ENCODE results near the gene ACP3. TPM values are rescaled to one million over a fixed set of nuclear protein-coding genes. Genes with fewer than 3 reads are reported as not detected.
"Not testable (repeated sequence)": the region's sequence is repeated elsewhere in the genome, so short reads cannot be mapped to it uniquely, and the experiment has no call there.

Gene ACP3, protein sequence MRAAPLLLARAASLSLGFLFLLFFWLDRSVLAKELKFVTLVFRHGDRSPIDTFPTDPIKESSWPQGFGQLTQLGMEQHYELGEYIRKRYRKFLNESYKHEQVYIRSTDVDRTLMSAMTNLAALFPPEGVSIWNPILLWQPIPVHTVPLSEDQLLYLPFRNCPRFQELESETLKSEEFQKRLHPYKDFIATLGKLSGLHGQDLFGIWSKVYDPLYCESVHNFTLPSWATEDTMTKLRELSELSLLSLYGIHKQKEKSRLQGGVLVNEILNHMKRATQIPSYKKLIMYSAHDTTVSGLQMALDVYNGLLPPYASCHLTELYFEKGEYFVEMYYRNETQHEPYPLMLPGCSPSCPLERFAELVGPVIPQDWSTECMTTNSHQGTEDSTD
- 2.8 and 4.0 TPM in 2 replicates for total RNA-seq (2014; rRNA removed; shearing (Covaris generic))

DNA sequence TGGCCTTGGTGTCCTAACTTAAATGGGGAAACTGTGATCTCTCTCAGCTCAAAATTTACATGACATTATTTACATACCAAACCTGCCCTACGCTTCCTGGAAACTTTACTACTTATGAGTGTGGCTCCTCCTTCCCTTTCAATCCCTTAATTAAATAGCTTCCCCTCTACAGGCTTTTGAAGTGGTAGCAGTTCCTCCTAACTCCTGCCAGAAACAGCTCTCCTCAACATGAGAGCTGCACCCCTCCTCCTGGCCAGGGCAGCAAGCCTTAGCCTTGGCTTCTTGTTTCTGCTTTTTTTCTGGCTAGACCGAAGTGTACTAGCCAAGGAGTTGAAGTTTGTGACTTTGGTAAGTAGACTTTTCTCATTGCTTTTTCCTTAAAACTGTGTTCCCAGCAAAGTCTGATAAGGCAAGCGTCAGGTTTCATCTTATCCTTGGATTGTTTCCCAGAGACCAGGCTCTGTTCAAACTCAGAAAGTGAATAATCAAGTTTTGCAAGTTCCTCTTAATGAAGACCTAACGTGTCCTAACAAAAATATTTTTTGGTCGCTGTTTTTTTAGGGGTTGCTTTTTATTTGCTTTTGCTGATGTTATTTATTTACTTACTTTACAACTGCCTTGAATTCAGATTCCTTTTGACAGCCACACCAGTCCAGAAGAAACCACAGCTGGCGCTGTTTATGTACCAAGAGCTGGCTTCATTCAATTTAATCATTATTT, at the start of gene ACP3:
TSS of gene ACP3 (plus strand) at position 179 of the 720 bp plus-strand sequence. CDS start at position 229, 50 bp downstream.
- peak; percentile 82 for DNase-seq (ENCODE audit: low spot score)

DNA sequence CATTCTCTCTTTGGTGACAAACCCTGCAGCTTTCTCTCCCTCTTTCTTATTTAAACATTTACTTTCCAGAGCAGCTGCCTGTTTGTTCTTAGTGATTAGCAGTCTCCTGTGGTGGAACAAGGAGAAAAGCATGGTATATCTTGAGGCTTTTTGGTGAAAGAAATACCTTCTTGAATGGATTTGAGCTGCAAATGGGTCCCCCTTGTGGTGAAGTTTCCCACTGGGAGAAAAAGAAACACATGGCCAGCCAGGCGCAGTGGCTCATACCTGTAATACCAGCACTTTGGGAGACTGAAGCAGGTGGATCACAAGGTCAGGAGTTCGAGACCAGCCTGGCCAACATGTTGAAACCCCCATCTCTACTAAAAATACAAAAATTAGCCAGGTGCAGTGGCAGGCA, 48.3 kb upstream of the ACP3 start:
- peak; percentile 48 for DNase-seq (ENCODE audit: low spot score)

DNA sequence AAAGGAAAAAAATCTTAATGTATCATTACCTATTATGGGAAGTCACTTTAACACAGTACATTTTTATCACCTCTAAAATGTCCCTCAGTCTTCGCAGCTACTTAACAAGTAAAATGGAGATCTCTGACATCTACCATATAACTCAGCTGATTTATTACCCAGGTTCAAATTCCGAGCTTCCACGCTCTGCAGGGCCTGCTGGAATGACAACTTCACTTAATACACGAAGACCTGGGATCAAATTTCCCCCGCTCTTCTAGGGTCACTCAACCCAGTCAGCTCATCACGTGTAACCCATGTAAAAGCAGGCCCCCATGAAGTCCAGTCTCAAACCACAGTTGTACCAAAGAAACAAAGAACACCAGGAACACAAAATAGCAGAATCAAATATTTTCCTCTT, 44.2 kb upstream of the ACP3 start:
- DNase-seq (ENCODE audit: low spot score) = no peak

DNA sequence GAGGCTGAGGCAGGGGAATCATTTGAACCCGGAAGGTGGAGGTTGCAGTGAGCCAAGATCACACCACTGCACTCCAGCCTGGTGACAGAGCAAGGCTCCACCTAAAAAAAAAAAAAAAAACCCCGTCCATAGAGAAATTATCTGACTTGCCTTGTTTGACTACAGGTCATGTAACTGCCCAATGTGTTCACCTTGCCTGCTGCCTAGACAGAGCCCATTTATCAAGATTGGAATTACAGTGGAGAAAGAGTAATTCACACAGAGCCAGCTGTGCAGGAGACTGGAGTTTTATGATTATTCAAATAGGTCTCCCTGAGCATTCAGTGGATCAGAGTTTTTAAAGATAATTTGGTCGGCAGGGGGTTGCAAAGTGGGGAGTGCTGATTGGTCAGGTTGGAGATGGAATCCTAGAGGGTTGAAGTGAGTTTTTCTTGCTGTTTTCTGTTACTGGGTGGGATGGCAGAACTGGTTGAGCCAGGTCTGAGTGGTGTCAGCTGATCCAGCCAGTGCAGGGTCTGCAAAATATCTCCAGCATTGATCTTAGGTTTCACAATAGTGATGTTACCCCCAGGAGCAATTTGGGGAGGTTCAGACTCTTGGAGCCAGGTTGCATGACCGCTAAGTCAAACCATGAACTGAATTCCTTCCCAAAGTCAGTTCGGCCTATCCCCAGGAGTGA, 40.8 kb upstream of the ACP3 start:
- DNase-seq (ENCODE audit: low spot score) = no peak

DNA sequence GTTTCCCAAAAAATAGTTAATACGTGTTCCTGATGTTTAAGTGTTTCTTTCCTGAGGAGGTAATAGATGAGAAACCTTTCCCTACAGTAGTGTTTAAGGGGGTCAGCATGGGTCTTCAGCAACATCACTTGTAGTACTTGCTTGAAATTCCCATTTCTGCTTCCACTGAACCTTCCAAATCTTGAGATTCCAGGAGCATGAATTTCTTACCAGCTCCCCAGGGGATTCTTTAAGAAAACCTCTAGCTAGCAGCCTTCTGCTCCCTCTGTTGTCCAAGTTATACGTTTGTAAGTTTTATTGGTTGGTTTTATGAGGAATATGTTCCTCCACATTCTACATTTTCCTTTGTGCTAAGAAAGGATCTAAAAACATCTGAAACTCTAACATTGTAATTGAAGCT, 38.2 kb upstream of the ACP3 start:
- no peak for DNase-seq (ENCODE audit: low spot score)

DNA sequence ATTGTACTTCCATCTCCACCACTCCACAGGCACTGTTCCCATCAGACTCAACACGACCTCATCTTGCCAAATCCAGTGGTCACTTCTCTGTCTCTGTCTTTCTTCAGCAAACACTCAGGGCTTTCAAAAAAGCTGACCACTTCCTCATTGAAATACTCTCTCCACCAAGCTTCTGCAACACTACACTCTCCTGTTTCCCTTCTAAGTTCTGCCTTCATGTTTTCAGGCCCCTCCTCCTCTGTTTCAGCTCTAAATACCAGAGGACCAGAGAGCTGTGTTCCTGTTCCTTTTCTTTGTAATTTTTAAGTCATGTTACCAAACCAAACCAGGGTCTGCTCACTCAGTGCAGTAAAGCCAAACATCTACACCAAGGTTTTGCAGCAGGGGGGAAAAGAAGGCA, 33.8 kb upstream of the ACP3 start:
- no peak for DNase-seq (ENCODE audit: low spot score)

DNA sequence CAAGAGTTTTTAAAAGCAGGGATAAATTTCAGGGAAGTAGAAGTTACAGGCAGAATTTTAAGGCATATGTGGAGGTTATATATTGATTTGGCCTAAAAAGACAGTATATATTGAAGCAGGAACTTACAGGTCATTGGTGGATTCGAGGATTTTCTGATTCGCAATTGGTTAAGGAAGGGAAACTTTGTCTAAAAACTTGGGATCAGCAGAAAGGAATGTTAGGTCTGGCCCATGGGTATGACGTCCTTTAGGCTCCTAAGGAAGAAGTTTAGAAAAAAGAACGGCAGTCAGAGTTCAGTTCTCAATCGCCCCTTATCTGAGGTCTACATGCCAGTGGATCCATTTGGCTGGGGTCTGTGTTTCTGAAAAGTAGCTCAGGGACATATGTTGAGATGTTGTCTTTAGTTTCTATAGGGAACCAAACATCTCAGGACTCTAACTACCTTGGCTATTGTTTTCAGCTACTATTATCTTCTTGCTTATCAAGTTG, 33.2 kb upstream of the ACP3 start:
- no peak for DNase-seq (ENCODE audit: low spot score)

DNA sequence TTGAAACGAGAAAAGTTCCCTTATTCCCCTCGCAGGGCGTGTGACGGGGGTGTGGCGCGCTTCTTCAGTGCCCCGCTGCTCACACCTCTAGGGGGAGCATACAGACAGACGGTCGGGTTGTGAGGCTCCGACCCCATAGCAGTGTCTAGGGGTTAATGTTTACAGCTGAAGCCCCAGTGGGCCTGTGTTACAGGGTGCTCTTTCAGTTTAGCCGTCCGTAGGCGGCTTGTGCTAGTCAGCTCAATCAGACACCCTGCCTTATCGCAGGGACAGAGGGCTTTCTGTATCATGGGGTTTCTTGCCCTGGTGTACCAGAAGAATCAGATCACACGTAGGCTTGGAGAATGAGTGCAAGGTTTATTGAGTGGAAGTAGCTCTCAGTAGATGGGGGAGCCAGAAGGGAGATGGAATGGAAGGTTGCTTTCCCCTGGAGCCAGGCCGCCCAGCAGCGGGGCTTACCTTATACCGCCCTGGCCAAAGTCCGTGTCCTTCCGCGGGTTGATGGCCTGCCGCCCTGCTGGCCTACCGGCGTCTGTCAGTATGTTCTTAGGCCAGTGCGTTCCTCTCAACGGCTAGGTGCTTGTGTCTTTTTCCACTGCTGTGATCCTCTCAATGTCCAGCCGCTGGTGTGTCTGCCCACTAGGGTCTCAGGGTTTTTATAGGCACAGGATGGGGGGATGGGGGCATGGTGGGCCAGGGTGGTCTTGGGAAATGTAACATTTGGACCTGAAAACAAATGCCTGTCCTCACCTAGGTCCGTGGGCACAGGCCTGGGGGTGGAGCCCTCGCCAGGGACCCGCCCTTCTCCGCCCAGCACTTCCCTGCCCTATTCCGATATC, 32.2 kb upstream of the ACP3 start:
- DNase-seq (ENCODE audit: low spot score) = no peak

DNA sequence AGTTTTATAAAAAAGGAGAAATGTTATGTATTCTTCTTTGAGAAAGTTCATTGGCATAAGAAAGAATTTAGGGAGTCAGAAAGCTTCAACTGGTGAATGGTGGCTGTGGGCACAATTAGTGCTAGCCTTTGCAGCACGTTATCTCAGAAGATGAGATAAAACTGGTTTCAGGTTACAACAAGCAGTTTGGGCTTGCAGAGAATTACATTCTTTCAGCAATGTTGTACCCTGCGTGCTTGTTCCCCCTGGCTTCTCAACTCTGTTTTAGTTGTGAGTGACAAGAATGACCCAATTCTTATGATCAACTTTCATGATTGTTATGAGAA, 31.6 kb upstream of the ACP3 start:
- DNase-seq (ENCODE audit: low spot score) = no peak

DNA sequence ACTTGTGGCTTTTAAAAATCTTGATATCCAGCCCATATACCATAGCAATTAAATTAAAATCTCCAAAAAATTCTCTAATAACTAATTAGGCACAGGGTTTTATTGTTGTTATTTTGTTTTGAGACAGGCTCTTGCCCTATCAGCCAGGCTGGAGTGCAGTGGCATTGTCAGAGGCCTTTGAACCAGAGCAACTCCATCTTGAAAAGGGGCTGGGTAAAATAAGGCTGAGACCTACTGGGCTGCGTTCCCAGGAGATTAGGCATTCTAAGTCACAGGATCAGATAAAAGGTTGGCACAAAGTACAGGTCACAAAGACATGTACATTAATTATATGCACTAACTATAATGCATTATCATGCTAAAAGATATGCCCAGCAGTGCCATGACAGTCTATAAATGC, 31.2 kb upstream of the ACP3 start:
- DNase-seq (ENCODE audit: low spot score) = no peak

DNA sequence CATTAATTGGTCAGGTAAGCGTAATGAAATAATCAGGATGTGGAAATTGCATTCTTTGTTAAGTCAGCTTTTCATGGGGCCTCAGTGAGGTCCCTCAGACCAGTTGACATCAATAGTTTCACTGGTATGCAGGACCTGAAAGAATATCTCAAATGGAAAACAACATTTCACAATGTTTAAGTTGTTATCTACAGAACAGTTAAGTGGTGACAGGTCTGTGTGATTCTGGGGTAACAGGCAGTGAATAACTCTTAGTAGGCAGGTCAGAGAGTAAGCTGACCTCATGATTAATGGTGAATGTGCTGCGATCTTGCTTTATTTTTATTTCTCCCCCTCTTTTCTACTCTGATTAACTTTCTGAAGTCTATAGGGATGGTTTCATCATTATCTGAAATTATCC, 28.9 kb upstream of the ACP3 start:
- DNase-seq (ENCODE audit: low spot score) = no peak

DNA sequence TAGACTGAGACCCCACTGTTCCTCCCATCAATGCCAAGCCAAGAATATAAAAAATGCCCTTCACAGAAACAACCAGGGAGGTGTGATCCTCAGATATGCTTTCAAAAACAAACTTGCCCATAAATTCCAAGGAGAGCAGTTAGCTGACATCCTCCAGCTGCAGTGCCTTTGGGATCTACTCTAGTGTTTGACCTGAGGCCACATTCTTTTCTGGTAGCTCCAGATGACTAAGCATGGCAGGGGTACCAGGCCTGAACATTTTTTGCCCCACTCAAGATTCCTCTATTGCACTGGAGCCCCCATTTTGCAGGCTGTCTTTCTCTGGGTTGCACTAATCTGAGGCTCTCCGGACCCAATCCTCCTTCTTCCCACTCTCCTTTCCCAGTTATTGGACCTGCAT, 27.9 kb upstream of the ACP3 start:
- no peak for DNase-seq (ENCODE audit: low spot score)

DNA sequence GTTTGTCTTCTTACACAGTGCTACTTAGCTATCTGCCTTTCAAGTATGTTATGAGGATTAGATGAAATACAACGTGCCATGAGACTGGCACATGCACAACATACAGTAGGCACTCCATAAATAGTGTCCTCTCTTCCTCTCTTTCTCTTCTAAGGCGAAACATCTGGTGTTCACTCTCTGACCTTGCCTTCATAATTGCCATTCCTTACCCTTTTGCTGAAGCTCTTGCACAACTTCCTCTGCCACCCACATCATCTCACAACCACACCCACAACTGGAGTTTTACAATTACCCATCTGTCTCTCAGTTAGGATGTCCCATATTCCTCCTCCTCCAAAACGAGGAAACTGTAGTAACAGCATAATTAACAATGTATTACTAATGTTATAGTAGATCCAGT, 26.4 kb upstream of the ACP3 start:
- no peak for DNase-seq (ENCODE audit: low spot score)

DNA sequence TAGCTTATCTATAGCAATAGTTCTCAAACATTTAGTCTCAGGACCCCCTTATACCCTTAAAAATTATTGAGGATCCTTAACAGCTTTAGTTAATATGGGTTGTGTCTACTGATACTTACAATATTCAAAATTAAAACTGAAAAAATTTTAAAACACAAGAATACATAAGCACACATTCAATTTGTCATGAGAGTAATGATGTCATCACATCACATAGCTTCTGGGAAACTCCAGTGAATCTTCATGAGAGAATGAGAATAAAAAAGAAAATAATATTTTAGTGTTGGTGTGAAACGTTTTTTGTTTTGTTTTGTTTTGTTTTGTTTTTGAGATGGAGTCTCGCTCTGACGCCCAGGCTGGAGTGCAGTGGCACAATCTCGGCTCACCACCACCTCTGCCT, 25.2 kb upstream of the ACP3 start:
- DNase-seq (ENCODE audit: low spot score) = no peak

DNA sequence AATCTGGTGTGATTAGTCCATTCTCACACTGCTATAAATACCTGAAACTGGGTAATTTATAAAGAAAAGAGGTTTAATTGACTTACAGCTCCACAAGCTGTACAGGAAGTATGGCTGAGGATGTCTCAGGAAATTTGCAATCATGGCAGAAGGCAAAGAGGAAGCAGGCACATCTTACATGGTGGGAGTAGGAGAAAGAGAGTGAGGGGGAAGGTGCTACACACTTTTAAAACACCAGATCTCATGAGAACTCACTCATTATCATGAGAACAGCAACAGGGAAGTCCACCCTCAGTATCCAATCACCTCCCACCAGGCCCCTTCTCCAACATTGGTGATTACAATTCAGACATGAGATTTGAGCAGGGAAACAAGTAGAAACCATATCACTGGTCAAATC, 24.0 kb upstream of the ACP3 start:
- no peak for DNase-seq (ENCODE audit: low spot score)

DNA sequence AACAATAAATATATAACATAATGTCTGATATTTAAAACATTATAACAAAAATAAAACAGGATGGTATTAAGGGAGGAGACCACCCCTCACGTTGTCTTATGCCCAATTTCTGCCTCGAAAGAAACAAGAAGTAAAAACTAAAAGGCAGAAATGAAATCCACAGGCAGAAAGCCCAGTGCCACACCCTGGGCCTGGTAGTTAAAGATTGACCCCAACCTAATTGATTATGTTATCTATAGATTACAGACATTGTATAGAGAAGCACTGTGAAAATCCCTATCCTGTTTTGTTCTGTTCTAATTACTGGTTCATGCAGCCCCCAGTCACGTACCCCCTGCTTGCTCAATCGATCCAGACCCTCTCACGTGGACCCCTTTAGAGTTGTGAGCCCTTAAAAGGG, 22.3 kb upstream of the ACP3 start:
- DNase-seq (ENCODE audit: low spot score) = no peak

DNA sequence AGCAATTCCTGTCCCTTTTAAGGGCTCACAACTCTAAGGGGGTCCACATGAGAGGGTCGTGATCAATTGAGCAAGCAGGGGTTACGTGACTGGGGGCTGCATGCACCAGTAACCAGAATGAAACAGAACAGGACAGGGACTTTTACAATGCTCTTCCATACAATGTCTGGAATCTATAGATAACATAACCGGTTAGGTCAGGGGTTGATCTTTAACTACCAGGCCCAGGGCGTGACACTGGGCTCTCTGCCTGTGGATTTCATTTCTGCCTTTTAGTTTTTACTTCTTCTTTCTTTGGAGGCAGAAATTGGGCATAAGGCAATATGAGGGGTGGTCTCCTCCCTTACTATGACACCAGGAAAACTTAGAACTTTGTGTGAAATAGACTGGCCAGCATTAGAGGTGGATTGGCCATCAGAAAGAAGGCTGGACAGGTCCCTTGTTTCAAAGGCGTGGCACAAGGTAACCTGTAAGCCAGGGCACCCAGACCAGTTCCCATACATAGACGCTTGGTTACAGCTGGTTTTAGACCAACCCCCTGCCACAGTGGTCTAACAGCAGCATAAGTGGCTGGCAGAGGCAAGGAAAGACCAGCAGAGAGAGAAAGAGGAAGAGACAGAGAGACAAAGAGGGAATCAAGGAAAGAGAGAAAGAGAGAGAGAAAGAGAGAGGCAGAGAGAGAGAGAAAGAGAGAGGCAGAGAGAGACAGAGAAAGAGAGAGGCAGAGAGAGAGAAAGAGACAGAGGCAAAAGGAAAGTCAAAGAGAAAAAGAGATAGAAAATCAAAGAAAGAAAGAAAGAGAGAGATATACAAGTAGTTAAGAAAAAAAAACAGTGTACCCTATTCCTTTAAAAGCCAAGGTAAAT, 13.6 kb upstream of the ACP3 start:
- peak; percentile 50 for DNase-seq (ENCODE audit: low spot score)

DNA sequence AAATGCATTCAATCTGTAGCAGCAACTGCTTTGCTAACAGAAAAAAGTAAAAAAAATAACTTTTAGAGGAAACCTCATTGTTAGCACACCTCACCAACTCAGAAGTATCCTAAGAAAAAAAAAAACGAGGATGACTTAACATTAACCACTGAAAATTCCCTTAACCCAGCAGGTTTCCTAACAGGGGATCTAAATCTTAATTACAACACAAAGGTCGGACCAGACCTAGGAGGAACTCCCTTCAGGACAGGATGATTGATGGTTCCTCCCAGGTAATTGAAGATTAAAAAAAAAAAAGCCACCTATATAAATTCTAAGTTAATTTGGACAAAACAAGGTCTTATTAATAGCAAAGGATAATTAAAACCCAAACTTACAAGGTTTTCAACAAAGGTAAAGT, 12.9 kb upstream of the ACP3 start:
- not testable (repeated sequence) for DNase-seq (ENCODE audit: low spot score)

DNA sequence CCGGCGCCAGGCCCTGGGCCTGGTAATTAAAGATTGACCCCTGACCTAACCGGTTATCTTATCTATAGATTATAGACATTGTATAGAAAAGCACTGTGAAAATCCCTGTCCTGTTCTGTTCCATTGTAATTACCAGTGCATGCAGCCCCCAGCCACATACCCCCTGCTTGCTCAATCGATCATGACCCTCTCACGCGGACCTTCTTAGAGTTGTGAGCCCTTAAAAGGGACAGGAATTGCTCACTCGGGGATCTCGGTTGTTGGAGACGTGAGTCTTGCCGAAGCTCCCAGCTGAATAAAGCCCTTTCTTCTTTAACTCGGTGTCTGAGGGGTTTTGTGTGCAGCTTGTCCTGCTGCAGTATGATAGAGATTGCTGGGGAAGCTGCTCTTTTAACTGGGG, 7.2 kb upstream of the ACP3 start:
- DNase-seq (ENCODE audit: low spot score) = not testable (repeated sequence)

DNA sequence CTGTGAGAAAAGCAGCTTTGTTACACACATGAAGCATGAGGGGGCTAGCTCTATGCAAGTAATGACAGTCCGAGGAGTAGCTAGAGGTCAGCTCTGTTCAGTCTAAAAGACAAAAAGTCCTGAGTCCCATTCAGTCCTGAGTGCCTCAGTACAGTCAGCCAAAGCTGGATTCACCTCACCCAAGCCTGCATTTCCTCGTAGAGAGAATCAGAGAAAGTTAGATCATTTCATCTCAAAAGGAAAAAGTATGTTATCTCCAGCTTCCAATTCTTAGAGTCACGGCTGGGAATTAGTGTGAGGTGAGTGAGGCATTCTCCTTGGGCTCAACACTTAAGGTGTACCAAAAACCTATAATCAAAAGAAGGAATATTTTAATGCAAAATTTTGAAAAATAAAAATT, 5.9 kb upstream of the ACP3 start:
- no peak for DNase-seq (ENCODE audit: low spot score)

DNA sequence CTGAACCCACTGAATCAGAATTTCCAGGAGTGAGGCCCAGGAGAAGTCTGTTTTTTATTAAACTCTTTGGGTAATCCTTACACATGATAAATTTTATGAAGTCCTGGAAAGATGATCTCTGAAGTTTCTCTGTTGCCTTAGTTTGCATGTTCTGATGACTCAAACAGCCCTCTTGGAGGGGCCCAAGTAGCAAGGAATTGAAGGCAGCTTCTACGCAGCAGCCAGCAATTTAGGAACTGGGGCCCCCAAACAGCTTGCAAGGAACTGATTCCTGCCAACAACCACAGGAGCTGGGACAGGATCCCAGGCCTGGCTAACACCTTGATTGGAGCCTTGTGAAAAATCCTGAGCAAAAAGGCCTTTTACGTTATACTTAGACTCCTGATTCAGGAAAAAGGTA, 5.4 kb upstream of the ACP3 start:
- DNase-seq (ENCODE audit: low spot score) = no peak
